ENCODE data around the gene FGR.
A peak's percentile ranks its signal among the peaks of the same experiment; 100 is the strongest.
"Not testable (repeated sequence)": the region's sequence is repeated elsewhere in the genome, so short reads cannot be mapped to it uniquely, and the experiment has no call there.

Gene FGR

DNA sequence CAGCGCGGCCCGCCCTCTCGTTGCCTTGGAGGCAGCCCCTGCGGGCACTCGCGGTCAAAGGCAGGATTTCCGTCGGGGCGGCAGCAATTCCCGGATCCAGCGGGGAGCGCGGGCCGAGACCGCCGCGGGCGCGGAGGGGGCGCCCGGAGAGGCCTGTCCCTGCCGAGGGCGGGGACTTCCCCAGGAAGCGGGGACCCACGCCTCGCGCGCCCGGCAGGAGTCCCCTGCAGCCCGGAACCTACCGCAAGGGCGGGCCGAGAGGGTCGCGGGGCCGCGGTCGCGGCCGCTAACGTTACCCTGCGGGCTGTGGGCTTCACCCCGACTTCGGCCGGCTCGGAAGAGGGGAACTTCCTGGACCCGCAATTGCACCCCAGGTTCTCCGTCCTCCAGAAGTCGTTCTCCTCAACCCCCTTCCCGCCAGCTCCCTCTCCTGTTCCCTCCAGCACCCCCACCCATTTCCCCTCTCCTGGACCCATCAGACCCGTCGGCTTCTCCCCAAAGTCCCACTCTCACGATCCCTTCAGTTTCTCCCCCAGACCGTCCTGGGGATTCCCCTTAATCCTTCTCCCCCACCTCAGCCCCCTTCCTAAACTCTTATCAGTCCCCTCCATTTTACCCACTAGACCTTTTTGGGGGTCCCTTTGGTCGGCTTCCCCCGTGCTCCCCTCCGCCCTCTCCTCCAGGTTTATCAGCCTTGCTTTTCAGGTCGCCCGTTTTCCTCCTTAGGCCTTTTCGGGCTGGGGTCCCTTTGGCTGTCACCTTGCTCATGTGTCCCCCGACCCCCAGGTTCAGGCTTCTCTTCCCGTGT is 604 bp downstream of the FGR start:
- no peaks in the 10 kb centered on the region for H3K27me3 Mint-ChIP-seq (ENCODE audit: low read depth)
- H3K36me3 Mint-ChIP-seq (ENCODE audit: low read depth), result no peaks in the 10 kb centered on the region
- H3K9me3 Mint-ChIP-seq, result no peaks in the 10 kb centered on the region
- peaks cover 52% of the 10 kb centered on the region for H3K4me1 Mint-ChIP-seq (ENCODE audit: low read depth)
- H3K4me3 Mint-ChIP-seq, result peak overlapping the region; percentile 50
- peak; percentile 64 for DNase-seq (ENCODE audit: low spot score)
- peak overlapping the region; percentile 71 for H3K27ac Mint-ChIP-seq

DNA sequence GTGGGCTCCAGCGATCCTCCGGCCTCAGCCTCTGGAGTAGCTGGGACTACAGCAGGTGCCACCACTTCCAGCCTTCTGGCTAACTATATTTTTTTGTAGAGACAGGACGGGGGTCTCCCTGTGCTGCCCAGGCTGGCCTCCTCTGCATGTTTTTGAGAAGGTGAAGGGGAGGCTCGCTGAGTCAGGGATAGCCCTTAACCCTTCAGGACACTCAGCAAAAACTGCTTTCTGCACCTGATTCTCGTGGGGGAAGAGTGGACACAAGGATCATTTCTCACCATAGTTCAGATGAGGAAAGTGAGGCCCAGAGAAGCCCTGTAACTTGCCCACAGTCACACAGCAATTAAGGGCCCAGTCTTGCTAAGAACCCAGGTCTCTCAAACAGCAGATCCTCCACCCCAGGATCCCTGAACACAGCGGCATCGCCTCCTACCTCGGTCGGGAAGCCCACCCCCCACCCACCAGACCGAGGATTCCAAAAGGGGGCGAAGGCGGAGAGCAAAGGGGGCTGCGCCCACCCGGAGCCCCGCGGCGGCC is 1.3 kb downstream of the FGR start:
- Mint-ChIP-seq H3K4me3 (peak overlapping the region; percentile 71), H3K36me3 (ENCODE audit: low read depth) (no peaks in the 10 kb centered on the region), H3K27me3 (ENCODE audit: low read depth) (no peaks in the 10 kb centered on the region), H3K9me3 (no peaks in the 10 kb centered on the region), H3K4me1 (ENCODE audit: low read depth) (peaks cover 59% of the 10 kb centered on the region), H3K27ac (peak overlapping the region; percentile 86)
- DNase-seq (ENCODE audit: low spot score), result no peak

DNA sequence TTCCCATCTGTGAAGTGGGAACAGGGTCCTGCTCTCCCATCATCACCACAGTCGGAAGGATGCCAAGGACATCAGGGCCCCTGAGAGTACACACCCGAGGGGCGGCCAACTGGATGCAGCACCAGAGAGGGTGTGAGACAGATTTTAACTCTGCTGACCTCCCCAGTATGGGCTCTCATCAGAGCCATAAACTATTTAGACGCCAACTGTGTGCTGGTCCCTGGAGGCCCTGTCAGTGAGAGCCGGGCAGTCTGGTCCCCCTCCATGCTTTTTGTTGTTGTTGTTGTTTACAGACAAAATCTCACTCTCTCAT is 1.7 kb downstream of the FGR start:
- peak overlapping the region; percentile 86 for H3K27ac Mint-ChIP-seq
- no peak for DNase-seq (ENCODE audit: low spot score)
- no peaks in the 10 kb centered on the region for H3K27me3 Mint-ChIP-seq (ENCODE audit: low read depth)
- H3K9me3 Mint-ChIP-seq, result no peaks in the 10 kb centered on the region
- H3K4me3 Mint-ChIP-seq, result peak overlapping the region; percentile 71
- peaks cover 62% of the 10 kb centered on the region for H3K4me1 Mint-ChIP-seq (ENCODE audit: low read depth)
- H3K36me3 Mint-ChIP-seq (ENCODE audit: low read depth), result no peaks in the 10 kb centered on the region

DNA sequence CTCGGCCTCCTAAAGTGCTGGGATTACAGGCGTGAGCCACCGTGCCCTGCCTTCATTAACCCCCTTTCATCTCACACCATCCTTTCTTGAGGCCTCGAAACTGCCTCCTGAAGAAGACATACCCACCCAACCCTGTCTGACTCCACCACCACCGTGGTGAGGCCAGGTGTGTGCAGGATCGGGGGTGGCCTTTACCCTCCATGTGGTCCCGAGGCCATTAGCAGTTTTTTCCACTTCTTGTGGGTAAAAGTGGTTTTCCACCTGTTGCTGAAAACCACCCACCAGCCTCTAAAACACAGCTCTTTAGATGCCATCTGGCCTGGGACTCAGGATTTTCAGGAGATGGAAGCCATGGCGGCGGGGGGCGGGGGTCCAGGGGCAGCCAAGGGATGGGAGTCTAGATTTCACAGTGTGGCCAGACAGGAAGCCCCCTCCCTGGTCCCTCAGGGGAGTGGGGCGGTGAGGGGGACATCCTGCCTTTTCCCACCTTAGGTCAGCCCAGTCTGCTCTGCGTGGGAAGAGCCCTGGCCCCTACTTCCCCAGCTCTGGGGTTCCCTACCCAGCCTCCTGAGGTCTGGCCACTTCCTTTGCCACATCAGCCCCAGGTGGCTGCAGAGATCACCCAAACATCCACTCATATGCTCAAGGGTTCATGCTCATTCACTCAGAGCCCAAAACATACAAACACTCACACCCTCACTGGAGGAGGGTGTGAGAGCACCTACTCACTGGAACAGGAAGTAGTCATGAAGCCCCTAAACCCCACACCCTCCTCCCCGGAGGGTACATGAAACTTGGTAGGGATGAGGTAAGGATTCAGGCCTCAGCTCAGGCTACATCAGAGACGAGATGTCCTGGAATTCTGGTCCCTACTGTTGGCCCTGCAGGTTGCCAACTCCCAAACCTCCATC is 2.3 kb downstream of the FGR start:
- Mint-ChIP-seq H3K4me3 (peak overlapping the region; percentile 71), H3K36me3 (ENCODE audit: low read depth) (no peaks in the 10 kb centered on the region), H3K9me3 (no peaks in the 10 kb centered on the region), H3K4me1 (ENCODE audit: low read depth) (peaks cover 60% of the 10 kb centered on the region), H3K27me3 (ENCODE audit: low read depth) (no peaks in the 10 kb centered on the region), H3K27ac (peak overlapping the region; percentile 86)
- DNase-seq (ENCODE audit: low spot score), result peak; percentile 68

DNA sequence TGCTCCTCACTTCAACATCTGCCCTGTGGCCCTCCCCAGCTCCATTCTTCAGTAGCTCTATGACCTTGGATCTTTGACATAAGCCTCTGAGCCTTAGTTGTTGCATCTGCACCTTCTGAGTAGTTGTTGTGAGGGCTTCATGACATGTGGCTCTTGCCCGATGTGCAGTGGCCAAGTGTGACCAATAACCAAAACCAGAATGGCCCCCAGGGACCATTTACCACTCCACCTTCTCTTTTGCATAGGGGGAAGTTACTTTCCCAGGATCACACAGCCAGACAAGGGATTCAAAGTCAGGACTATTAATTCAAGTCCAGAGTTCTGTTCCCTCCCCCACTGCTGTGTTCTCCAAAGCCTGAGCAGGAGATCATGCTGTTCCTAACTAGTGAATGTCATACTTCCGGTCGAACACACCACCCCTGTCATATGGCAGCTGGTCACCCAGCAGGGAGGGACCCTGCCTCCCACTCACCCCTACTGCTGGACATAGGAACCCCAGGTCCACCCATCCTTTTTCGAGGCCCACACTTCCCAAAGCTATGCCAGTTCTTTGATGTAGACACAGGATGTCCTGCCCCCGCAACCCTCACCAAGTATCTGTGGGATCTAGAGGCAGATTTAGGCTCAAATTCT is 4.0 kb downstream of the FGR start:
- H3K36me3 Mint-ChIP-seq (ENCODE audit: low read depth), result no peaks in the 10 kb centered on the region
- peak overlapping the region; percentile 19 for H3K4me3 Mint-ChIP-seq
- peaks cover 55% of the 10 kb centered on the region for H3K4me1 Mint-ChIP-seq (ENCODE audit: low read depth)
- no peak for DNase-seq (ENCODE audit: low spot score)
- peak overlapping the region; percentile 46 for H3K27ac Mint-ChIP-seq
- no peaks in the 10 kb centered on the region for H3K9me3 Mint-ChIP-seq
- H3K27me3 Mint-ChIP-seq (ENCODE audit: low read depth), result no peaks in the 10 kb centered on the region

DNA sequence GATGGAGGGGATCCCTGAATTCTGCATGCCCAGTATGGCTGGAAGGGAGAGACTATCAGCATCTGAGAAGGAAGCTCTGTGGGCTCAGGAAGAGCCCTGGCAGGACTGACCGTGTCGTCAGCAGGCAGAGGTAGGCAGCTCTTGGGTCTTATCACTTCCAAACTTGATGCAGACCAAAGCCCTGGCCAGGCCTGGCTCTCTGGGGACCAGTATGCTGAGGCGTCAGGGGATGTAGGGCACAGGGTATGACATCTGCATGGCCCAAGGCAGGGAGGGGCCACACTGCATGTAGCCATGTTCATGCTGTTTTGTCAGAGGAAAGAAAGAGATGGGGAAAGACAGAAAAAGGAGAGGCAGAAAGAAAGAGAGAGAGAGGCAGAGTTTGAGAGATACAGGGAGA is 6.3 kb downstream of the FGR start:
- H3K36me3 Mint-ChIP-seq (ENCODE audit: low read depth), result no peaks in the 10 kb centered on the region
- no peaks in the 10 kb centered on the region for H3K9me3 Mint-ChIP-seq
- H3K4me3 Mint-ChIP-seq, result no peak overlapping the region
- H3K27ac Mint-ChIP-seq, result peak overlapping the region; percentile 9
- H3K27me3 Mint-ChIP-seq (ENCODE audit: low read depth), result no peaks in the 10 kb centered on the region
- H3K4me1 Mint-ChIP-seq (ENCODE audit: low read depth), result peaks cover 48% of the 10 kb centered on the region
- no peak for DNase-seq (ENCODE audit: low spot score)

DNA sequence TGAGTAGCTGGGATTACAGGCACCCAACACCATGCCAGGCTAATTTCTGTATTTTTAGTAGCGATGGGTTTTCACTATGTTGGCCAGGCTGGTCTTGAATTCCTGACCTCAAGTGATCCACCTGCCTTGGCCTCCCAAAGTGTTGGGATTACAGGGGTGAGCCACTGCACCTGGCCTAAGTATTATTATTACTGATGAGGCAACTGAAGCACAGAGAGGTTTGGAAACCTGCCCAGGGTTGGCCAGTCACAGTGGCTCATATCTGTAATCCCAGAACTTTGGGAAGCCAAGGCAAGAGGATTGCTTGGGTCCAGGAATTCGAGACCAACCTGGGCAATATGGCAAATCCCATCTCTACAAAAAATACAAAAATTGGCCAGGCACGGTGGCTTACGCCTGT is 7.3 kb downstream of the FGR start:
- H3K4me1 Mint-ChIP-seq (ENCODE audit: low read depth), result peaks cover 47% of the 10 kb centered on the region
- not testable (repeated sequence) for H3K9me3 Mint-ChIP-seq; H3K27me3 Mint-ChIP-seq (ENCODE audit: low read depth); H3K27ac Mint-ChIP-seq; DNase-seq (ENCODE audit: low spot score); H3K36me3 Mint-ChIP-seq (ENCODE audit: low read depth); H3K4me3 Mint-ChIP-seq

DNA sequence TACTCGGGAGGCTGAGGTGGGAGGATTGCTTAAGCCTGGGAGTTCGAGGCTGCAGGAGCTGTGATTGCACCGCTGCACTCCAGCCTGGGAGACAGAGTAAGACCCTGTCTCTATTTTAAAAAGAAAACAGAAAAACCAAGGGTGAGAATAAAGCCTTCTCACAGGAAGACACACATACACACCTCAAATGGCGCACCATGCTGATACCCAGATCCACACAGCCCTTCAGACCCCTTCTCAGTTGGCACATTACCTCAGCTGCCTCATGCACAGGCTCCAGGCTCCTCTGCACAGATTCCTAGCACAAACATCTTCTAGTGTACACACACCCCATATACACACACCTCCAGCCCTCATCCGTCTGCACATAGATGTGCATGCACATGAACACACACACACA is 7.9 kb downstream of the FGR start:
- Mint-ChIP-seq H3K27me3 (ENCODE audit: low read depth) (no peaks in the 10 kb centered on the region), H3K36me3 (ENCODE audit: low read depth) (no peaks in the 10 kb centered on the region), H3K9me3 (no peaks in the 10 kb centered on the region), H3K4me1 (ENCODE audit: low read depth) (peaks cover 41% of the 10 kb centered on the region), H3K4me3 (no peak overlapping the region), H3K27ac (no peak overlapping the region)
- DNase-seq (ENCODE audit: low spot score), result no peak

DNA sequence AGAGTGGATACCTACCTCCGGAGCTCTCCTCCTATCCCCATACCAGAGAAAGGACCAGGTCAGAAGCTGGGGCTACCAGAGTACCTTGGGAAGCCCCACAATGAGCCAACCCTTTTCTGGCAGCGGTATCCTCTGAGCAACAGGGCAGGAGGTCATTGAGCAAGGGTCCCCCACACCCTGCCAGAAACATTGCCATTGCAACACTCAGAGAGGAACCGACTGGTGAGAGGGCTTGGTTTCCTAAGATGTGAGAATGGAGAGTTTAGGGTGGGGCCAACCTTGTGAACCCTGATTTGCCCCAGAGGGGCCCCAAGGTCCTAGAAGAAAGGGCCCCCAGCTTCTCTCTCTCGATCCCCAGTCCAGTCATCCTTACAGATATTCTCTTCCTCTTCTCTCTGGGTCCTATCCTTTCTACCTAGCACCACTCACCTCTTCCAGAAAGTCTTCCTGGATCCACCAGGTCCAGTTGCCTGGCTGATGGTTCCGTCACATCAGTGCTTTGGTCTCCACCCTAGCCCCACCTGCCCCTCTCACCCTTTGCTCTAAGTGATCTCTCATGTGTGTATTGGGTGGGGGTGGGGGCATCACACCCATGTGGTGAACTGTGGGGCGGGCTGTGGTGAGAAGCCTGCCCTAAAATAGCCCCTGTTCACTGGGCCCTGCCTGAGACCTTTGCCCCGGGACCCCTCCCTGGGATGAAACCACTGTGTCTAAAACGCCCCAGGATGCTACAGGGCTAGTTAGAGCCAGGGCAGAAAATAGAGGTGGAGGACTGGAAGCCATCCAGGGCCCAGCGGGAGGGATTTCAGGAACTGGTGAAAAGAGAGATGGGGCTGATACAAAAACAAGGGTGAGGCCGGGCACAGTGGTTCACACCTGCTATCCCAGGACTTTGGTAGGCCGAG is 8.7 kb downstream of the FGR start:
- Mint-ChIP-seq H3K27me3 (ENCODE audit: low read depth) (no peaks in the 10 kb centered on the region), H3K4me1 (ENCODE audit: low read depth) (peaks cover 33% of the 10 kb centered on the region), H3K27ac (peak overlapping the region; percentile 56), H3K4me3 (no peak overlapping the region), H3K36me3 (ENCODE audit: low read depth) (no peaks in the 10 kb centered on the region), H3K9me3 (no peaks in the 10 kb centered on the region)
- DNase-seq (ENCODE audit: low spot score), result no peak

DNA sequence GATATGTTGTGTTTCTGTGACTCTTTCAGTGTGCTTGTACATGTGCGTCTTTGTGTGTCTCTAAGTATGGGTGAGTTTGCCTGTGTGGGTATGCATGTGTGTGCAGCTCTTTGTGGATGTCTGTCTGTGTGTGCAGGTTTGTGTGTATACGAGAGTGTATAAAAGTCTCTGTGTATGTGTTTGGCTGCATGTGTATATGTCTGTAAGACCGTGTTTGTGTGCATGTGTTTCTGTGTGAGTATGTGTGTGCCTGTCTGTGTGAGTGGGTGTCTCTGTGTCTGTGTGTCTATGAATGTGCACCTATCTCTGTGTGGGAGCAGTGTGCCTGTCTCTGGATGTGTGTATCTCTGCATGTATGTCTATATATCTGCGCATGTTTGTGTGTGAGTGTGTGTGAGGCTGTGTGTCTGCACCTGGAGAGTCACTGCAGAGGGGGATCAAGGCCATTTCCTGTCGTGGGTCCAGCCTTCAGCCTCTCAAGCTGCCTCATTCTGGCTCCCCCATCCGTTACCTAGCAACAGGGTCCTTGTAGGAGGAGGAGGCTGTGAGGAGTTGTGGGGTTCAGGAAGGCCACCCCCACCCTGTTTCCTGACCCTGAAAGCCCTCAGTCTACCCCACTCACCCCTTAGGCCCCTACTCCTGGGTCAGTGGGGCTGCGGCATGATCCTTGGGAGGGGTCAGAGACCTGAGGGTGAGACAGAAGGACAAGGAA is 10.4 kb downstream of the FGR start:
- no peaks in the 10 kb centered on the region for H3K27me3 Mint-ChIP-seq (ENCODE audit: low read depth)
- peaks cover 25% of the 10 kb centered on the region for H3K4me1 Mint-ChIP-seq (ENCODE audit: low read depth)
- H3K36me3 Mint-ChIP-seq (ENCODE audit: low read depth), result no peaks in the 10 kb centered on the region
- no peaks in the 10 kb centered on the region for H3K9me3 Mint-ChIP-seq
- no peak overlapping the region for H3K4me3 Mint-ChIP-seq
- DNase-seq (ENCODE audit: low spot score), result no peak
- no peak overlapping the region for H3K27ac Mint-ChIP-seq

DNA sequence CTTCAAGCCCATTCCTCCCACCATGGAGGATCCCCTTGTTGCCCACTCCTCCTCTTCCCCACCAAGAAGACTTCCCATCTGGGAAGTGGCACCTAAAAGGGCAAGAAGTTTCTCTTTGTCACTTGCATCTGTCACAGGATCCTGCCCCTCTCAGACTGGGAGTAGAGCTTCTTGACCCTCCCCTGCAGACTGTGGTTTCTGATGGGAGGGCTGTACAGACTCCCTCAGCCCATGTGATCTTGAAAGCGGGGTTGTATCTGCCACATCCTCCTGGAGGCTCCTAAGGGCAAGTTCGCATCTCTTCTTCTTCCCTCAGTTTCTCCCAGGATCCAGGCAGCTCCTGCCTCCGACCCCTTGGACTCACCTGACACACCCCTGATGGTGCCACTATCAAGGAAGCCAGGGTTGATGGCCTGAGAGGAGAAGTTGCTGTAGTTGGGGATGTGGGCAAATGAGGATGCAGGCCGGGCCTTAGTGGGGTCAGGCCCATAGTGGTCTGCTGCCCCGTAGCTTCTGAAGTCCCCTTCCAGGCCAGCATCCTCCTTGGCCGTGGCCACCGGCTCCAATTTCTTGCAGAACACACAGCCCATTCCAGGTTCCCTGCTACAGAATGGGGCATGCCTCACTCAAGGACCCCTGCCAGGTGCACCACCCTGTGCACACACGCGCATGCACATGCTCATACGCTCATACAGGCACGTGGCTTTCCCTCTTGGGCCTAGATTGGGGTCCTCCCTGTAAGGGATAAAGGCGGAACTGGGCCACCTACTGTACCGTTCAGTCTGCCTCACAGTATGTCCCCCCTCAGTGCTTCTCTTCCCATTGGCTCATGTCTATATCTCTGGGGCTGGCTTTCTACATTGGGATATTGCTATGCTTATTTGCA is 11.4 kb downstream of the FGR start:
- H3K27me3 Mint-ChIP-seq (ENCODE audit: low read depth), result no peaks in the 10 kb centered on the region
- peaks cover 20% of the 10 kb centered on the region for H3K4me1 Mint-ChIP-seq (ENCODE audit: low read depth)
- no peaks in the 10 kb centered on the region for H3K36me3 Mint-ChIP-seq (ENCODE audit: low read depth)
- H3K27ac Mint-ChIP-seq, result peak overlapping the region; percentile 7
- no peaks in the 10 kb centered on the region for H3K9me3 Mint-ChIP-seq
- peak overlapping the region; percentile 37 for H3K4me3 Mint-ChIP-seq
- DNase-seq (ENCODE audit: low spot score), result no peak

DNA sequence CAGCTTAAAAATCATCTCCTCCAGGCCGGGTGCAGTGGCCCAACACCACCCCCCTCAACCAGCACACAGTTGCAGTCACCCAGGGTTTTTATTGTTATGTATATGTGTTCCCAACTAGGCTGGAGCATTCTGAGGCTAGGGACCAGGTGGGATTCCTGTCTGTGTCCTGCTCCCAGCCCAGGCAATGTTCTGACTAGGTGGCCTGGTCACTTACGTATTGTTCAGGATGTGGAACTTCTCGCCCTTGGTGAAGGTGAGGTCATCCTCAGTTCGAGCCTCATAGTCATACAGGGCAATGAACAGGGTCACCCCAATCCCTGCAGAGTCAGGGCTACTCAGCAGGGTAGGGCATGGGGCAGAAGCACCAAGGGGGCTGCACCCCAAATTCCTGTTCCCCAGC is 12.2 kb downstream of the FGR start:
- H3K4me3 Mint-ChIP-seq, result no peak overlapping the region
- no peaks in the 10 kb centered on the region for H3K36me3 Mint-ChIP-seq (ENCODE audit: low read depth)
- no peak for DNase-seq (ENCODE audit: low spot score)
- H3K4me1 Mint-ChIP-seq (ENCODE audit: low read depth), result peaks cover 26% of the 10 kb centered on the region
- H3K27ac Mint-ChIP-seq, result no peak overlapping the region
- H3K27me3 Mint-ChIP-seq (ENCODE audit: low read depth), result no peaks in the 10 kb centered on the region
- H3K9me3 Mint-ChIP-seq, result no peaks in the 10 kb centered on the region

All from T-helper 2 cell treated with Interferon-gamma antibody and Interleukin-4, amounts not matched to agents 5 μg/mL and 100 μg/mL, for 36 hours (primary cell).